A172 (cell line): Measurements from ENCODE around the gene PXMP2. TPM values are rescaled to one million over a fixed set of nuclear protein-coding genes. Genes with fewer than 3 reads are reported as not detected.
A peak's percentile ranks its signal among the peaks of the same experiment; 100 is the strongest.

Experiments used
- DNase-seq: peaks from one replicate; pipeline ENCODE4 v3.0.0-alpha.2; 2015; ENCODE audit warnings: low spot score
- total RNA-seq: library from RNA; depleted of rRNA; stranded (reverse); fragments of >200 nt; shearing (Covaris generic); gene quantifications from 2 replicates; pipeline ENCODE4 v1.2.3, GENCODE V29; 2014

PXMP2 gene
- total RNA-seq, 1 experiment from 2014 or later, result 43.1 TPM

DNA sequence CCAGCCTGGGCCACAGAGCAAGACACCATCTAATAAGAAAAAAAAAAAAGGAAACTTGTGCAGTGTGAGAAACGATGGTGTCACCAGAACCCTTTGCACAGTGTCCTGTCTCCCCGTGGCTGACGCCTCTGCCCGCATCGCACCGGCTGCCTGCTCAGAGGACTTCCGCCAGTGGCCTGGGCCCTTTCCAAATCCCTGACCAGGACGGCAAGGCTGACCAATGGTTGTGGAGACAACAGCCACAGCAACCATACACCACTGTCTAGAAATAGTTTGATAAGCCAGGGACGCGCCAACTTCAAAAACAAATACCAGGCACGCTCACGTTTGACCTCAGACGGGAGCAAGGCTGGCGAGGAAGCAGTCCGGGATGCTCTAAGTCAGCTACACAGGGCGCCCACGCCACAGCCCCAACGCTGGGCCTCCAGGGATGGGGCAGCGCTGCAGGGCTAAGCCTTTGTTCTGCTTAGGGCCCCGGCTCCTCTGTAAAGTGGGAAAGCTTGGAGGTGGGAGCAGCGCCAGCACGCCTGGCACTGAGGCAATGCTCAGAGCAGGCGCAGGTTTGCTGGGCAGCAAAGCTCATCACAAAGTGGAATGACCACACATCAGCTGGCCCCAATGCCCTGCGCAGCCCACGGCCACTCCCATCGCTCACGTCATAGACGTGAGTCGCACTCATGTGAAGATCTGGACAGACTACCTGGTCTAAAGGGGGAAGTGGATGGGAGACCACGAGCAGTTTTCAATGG, 35.8 kb downstream of the PXMP2 start:
- DNase-seq, result peak; percentile 84

DNA sequence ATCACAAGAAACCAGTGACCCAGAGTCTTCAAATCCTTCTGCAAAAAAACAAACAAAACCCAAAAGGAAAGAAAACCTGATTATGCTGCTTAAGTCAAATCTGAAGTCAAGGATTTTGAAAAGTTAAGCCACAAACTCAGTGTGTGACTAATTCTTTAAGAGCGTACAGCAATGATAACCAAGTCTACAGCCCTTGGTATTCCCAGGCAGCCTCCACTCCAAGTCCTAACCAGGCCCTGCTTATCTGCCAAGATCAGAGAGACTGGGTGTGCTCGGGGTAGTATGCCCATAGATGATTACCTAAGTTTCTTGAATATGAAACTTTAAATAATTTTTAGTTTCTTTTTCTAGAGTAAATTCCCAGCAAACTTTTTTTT, 36.4 kb downstream of the PXMP2 start:
- DNase-seq, result peak; percentile 83

DNA sequence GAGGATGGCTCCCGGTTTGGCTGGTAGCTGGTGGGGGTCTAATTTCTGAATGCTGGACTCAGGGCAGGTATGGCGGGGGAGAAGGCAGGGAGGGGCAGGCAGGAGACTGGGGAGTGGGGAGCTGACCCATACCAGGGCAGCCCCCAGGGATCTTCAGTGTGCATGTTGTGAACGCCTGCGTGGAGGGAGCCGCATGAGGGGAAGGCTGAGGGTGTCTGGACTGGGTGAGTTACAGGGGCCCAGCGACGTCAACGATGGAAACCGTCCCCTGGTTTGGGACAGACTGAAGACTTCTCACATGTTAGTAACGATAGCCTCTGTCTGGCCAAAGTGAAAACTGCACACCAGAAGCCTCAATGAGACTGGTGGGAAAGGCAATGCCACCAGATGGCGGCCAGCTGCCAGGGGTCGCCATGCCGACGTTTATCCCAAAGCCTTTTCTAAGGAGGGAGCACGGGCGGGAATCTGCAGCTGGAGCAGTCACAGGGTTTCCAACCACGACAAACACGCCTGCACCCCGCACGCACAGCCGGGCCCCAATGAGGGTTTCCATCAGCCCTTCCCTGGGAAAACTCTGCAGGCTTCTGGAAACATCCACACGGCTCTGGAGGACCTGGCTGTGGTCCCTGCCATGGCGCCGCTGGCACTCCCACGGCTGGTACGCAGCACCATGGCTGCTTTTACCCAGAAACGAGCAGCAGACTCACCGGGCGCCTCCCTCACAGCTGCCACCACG, 37.3 kb downstream of the PXMP2 start:
- DNase-seq, result no peak

DNA sequence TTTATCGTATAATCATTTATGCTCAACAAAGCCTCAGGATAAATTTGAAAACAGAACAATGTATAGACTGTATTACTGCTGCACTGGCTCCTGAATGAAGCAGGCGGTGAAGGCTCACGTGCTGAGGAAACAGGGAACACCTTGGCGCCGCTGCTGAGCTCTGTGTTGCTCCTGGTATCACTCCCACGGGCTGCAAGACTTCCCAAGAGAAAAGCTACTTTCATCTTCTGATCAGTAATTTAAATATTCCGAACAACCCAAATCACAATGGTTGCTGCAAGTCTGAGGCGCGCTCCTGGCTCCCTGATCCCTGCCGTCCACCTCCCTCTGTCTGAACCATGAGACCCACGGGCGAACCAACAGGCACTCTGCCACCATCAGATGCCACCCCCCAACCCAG, 39.0 kb downstream of the PXMP2 start:
- no peak for DNase-seq

DNA sequence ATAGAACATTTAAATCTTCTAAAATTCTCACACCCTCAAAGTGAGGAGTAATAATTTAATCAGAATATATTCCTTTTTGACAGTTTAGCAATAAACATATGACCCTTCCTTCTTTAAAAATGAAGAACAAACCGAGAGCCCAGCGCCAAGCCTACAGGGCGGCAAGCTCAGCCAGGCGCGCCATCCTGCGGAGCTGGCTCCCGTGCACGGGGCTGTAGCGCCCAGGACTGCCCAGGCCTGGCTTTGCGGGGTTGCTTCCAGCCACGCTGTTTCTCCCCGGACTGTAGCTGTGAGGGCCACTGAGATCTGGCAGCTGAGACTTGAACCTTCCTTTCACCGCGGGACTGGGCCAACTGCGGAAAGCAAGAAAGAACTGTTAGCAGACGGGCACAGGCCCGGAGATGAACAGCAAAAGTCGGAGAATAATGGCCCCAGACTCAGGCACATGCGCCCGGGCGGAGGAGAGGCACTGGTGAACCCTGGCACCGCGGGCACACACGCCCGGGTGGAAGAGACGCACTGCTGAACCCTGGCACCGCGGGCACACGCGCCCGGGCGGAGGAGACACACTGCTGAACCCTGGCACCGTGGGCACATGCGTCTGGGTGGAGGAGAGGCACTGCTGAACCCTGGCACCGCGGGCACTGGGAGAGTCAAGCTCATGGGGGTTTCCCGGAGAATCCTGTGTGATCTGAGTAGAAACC, 39.9 kb downstream of the PXMP2 start:
- DNase-seq, result no peak

DNA sequence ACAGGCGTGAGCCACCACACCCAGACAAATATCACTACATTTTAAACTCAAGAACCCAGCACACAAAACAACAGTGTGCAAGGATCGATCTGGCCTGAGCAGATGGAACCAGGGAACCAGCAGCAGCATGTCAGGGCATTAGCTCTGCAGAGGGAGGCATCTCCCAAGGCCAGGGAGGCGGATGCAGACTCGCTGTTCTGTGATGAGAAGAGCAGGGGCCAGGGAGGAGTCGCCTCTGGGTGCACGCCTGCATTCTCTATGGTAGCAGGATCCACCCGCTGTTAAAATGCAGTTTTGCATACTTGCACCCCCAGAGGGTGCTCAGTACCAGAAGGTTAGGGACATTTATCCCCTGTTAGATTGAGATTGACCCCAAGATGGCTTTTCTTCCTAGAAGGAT, 41.1 kb downstream of the PXMP2 start:
- DNase-seq, result no peak

DNA sequence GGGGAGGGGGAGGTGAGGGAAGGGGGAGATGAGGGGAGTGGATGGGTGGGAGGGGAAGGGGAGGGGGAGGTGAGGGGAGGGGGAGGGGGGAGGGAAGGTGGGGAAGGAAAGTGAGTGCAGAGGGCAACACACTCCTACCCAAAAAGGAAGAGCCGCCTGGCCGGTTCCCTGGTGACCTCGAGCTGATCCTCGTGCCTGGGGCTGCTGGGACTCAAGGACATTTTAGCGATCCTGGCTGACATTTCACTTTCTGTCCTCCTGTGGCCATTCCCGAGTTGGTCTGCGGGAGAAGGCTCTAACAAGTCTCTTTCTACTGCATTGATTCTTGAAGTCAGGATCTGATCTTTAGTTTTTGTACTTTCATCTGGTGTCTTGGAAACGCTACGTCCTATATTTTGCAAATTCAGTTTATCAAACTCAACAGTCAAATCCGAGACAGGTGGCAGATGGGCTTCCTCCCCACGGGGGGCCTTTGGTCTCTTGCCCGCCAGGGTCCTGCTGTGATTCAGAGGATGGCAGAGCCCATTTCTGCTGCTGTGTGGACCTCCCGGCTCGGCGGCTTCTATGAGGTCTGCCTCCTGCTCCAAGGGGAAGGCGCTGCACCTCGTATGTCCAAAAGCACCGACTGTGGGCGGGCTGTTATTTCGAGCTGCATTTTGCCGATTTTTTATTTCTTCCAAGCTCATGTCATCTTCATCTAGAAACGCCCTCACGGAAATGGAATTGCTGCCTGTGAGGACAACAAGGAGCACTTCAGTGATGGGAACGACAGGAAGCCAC, 42.3 kb downstream of the PXMP2 start:
- no peak for DNase-seq

DNA sequence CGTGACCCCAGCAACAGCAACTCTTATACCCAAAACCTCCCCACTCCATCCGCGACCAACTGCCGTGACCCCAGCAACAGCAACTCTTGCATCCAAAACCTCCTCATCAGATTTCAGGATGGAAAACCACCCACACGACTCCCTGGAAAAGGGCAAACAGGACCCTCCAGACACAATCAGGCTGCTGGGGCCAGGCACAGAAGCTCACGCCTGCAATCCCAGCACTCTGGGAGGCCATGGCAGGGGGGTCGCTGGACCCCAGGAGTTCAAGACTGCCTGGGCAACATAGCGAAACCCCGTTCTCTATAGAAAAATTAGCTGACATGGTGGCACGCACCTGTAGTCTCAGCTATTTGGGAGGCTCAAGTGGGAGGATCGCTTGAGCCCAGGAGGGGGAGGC, 43.0 kb downstream of the PXMP2 start:
- no peak for DNase-seq

DNA sequence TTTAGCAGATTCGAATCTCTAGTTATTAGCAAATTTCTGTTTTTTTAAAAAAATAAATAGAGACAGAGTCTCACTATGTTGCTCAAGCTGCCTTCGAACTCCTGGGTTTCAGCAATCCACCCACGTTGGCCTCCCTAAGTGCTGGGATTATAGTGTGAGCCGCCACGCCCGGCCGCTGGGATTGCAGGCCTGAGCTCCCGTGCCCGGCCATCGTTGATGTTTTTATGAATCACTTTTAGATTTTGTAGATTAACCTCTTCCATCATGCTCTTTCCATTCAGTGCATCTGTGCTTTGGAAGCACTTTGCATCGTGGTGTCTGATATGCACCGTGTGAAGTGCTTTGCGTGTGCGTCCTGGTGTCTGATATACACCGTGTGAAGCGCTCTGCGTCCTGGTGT, 44.2 kb downstream of the PXMP2 start:
- no peak for DNase-seq

DNA sequence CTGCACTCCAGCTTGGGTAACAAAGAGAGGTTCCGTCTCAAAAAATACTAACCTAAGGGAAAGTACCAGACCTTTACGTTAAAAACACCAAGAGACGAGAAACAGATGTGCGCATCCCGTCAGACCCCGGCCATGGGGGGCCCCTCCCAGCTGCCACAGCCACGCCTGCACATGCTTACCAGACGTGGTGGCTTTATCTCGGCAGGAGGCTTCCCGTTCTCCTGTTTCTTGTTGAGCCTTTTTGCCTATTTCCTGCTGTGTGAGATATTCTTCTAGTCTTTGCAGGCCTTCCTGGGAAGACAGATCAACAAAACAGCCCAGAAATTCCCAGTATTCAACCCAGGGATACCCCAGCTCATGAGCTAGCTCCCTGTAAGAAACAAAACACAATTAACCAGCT, 46.8 kb downstream of the PXMP2 start:
- DNase-seq, result no peak

DNA sequence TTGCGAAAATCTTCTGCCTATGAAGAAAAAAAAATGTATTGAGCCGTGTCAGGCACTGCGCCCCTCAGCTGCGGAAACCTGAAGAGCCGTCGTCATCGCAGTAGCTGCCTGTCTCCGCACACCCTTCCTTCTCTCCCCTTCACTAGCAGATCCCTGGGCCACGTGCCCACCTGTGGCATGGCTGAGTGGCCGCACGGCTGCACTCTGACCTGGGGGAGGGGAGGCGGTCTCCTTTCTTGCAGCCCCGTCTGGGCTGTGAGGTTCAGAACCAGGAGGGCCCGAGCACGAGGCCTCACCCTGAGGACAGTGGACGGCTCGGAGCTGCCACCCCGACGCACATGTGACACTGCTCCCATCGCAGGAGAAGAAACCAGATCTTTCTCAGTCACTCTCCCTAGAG, 48.1 kb downstream of the PXMP2 start:
- DNase-seq, result no peak

DNA sequence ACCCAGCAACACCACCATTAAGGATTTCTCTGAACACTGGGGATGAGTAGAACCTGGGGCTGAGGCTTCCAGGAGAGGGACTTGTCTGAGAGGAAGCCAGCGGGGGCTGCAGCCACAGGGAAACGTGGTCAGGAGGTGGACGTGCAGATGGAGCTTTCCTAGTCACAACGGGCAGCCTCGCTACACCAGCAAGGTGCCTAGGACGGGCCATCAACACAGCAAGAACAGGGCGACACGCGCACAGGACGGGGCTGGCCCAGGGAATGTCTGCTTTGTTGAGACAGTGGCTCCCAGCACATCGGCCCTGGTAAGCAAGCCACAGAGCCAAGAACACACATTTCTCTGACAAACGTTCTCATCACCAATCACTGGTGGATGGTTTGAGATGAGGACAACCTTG, 49.0 kb downstream of the PXMP2 start:
- DNase-seq, result no peak

DNA sequence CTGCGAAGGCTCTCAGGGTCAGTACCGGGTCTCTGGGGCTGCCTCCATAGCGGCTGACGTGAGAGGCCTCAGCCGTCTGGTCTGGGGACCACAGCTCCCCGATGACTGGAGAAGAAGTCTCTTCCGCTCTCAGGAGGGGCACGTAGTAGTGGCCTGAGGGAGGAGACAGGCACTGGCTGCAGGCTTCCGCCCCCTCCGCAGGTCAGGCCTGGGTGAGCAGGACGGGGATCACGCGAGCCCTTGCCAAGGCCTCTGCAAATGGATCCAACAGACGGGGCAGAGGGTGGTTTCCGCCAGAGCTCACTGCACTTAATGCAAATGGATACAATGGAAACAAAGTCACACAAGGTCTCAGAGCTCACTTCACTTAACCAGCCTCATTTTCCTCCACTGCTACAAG, 49.5 kb downstream of the PXMP2 start:
- no peak for DNase-seq

DNA sequence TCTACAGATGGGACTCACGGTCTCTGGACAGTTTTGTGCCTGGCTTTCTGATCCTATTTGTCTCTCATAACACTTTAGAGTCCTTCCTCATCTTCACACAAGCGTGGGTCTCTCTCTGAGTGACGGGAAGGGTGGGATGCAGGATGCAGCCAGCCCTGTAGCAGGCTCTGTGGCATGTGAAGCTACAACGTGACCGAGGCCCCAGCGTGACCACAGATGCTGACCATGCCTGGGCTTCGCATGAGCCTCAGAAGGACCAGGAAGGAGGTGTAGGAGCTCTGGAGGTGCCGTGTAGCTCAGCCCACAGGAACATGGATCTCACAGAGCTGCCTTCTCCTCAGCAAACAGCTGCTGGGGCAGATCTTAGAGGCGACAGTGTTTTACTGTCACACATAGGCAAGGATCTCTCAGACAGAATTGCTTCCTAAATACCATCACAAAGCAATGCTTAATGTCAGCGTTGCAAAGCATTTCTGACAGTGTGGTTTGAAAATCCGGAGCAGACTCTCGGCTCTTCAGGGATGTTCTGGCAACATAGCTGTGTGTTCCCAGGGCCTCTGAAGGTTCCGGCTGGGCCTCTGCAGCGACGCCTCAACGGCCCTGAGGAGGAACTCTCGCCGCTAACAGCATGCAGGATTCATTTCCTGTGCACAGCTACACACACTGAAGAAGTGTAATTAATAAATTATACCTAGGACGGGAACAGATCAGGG, 52.4 kb downstream of the PXMP2 start:
- no peak for DNase-seq

DNA sequence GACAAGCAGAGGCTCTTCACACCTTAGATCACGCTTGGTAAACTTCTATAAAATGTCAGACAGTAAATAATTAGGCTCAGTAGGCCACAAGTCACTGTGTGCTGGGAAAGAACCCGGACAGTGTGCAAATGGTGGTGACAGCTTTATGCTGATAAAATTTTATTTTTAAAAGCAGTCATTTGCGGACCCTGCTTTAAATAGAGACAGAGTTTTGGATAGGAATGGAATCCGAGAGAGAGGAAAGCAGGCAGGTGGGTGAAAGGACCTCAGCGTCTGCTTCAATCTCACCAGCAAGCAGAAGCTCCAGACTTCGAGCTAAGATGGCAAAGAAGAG, 52.9 kb downstream of the PXMP2 start:
- no peak for DNase-seq

DNA sequence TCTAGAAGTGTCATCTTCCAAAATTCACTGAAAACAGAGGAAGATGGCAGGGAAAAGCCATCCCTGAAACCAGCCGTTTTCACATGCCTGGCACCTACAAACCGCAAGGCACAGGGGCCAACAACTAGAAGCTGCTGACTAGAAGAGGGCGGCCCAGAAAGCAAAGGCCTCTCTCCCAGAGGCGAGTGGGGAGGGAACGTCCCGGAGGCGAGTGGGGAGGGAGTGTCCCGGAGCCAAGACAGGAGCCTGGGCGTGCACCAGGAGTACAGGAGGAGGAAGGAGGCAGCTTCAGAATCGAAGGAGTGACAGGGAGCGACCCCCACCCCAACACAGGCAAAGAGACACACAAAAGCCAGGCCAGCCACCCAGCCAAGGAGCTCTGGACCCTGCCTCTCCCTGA, 53.3 kb downstream of the PXMP2 start:
- no peak for DNase-seq

DNA sequence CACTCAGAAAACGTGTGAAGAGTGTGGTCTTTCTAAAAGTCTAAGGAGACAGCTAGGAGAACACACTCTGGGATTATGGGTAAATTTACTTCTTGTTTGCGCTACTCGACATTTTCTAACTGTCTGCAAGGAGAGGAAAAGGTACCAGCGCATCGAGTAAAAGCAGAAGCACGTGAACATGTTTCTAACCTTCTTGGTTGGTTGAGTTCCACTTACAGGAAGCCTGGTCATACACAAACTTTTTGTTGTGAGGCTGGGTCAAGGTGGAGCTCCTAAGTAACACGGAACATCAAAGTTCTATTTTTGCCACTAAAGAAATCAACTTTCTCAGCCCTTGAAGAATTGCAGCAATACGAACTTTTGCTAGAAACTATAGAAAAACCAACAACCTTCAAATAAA, 54.2 kb downstream of the PXMP2 start:
- DNase-seq, result no peak

DNA sequence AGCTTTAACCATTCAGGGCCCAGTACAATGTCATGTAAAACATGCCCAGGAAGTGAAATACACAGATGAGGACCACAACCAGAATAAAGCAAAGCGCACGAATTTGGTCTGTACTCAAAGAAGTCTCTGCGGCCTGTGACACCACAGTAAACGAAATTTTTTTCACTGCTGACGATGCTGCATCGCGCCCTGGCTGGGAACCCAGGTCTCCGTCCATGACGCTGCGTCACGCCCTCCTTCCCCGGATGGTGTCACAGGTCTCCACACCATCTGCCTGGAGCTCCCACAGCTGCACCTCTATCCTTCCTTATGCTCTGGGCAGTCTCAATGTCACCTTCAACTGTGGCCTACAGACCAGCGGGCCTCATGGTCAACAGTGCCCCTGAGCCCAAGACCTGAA, 56.4 kb downstream of the PXMP2 start:
- no peak for DNase-seq

DNA sequence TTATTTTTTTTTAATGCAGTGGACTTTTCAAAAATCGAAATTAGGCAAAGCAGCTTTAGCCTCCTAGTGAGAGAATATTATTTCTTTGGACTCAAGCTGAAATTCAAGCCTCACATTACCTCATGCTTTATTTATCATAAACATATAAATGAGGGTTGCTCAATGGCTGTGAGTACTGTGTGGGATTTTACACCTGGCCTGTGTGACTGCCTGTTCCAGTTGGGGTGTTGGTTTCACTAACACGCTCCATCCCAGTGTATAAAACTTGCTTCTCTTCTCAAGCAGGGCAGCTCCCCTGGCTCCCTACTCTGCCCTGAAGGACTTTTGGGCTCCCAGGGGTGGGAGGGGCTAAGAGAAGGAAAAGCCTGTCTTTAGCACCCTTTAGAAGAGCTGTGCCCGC, 59.2 kb downstream of the PXMP2 start:
- DNase-seq, result no peak

DNA sequence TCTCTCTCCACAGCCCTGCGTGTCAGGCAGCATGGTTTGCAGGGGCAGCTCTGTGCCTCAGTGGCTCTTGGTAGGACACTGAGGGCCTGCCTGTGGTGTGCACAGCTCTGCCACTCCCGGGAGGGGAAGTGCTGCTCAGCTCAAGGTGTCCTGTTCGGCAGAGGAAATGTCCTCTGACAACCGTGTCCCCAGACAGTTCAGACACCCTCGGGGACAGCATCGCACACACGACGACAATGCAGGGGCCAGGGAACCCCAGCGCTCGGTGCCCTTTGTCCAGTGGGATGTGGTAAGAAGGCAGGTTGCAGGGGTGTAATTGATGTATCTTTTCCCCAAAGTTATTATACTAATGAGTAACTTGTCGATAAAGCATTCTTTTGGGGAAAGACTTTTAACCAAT, 60.0 kb downstream of the PXMP2 start:
- DNase-seq, result no peak

DNA sequence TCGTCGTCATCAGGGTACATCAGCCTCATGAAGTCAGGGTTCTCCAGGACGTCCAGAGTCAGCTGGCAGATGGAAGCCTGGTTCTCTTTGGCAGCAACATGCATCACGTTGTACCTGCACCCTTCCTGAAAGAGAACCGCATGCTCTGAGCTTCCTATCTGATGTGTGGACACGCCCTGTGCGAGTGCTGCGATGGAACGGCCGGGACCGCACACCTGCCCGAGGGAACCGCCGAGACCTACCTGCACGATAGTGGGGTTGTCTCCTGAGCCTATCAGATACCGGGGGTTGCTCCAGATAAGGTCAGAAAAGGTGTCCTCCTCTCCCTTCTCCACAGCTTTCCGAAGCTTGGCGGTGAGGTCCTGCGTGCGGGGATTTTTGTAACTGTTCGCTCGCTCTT, 60.5 kb downstream of the PXMP2 start:
- DNase-seq, result no peak

DNA sequence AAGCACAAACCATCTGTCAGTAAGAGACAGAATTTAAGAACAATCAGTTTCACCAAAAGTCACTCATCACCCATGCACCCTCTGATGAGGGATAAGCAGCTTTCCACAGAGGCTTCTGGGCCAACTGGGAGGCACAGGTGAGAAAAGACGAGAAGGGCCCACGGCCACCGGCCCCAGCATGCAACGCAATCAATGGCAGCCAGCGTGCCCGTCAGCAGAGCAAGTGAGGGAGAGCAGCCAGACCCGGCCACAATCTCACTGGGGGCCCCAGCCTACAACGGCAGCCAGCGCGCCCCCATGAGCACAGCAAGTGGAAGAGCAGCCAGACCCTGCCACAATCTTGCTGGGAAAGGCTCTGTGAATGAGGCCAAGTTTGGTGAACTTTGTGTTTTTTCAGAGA, 60.9 kb downstream of the PXMP2 start:
- DNase-seq, result no peak
